Choroid plexus epithelial cell (primary cell): Measurements from ENCODE around the gene HPCAL1.

Experiments
- DNase-seq: peaks from one replicate; pipeline ENCODE4 v3.0.0-alpha.2; 2010; ENCODE audit warnings: low read depth
- H3K4me3 ChIP-seq: 2 replicates; pipeline ENCODE4 v1.5.1; 2011; ENCODE audit warnings: low read depth, mild to moderate bottlenecking, control low read depth, low read length, moderate library complexity
- CTCF ChIP-seq: conservative IDR thresholded peaks from 2 replicates; pipeline ENCODE4 v1.5.1; 2011; ENCODE audit warnings: low read depth, mild to moderate bottlenecking, control low read depth, inconsistent platforms, low read length, moderate library complexity

HPCAL1 gene

GRCh38 chr2:10434886-10435819, 132.4 kb downstream of the HPCAL1 start:
- TF ChIP-seq CTCF = peak; percentile 97
- DNase-seq = peak; percentile 71
- no peak overlapping the region for H3K4me3 ChIP-seq

- no peak for DNase-seq
- H3K4me3 ChIP-seq = no peak overlapping the region
- TF ChIP-seq CTCF = no peak
Measured at GRCh38 chr2:10435820-10436204, 133.1 kb downstream of the HPCAL1 start.

GRCh38 chr2:10436583-10437110, 133.9 kb downstream of the HPCAL1 start:
- no peak overlapping the region for H3K4me3 ChIP-seq
- no peak for TF ChIP-seq CTCF
- DNase-seq = no peak

- H3K4me3 ChIP-seq = no peak overlapping the region
- no peak for TF ChIP-seq CTCF
- no peak for DNase-seq
Measured at GRCh38 chr2:10437806-10438205, 135.1 kb downstream of the HPCAL1 start.

- no peak for DNase-seq
- no peak for TF ChIP-seq CTCF
Measured at GRCh38 chr2:10438688-10439087, 136.0 kb downstream of the HPCAL1 start.

GRCh38 chr2:10439185-10439879, 136.6 kb downstream of the HPCAL1 start:
- H3K4me3 ChIP-seq = no peak overlapping the region
- no peak for TF ChIP-seq CTCF

More at GRCh38 chr2:10438688-10439087, 136.0 kb downstream of the HPCAL1 start:
- H3K4me3 ChIP-seq = no peak overlapping the region

More at GRCh38 chr2:10439185-10439879, 136.6 kb downstream of the HPCAL1 start:
- DNase-seq = peak; percentile 26
